CD4-positive, alpha-beta T cell treated with Interleukin-15 for 1 hour (primary cell): ENCODE measurements around the gene COPS9.

Experiments
- DNase-seq: peaks from one replicate; pipeline ENCODE4 v3.0.0-alpha.2; 2020

COPS9 gene

DNA sequence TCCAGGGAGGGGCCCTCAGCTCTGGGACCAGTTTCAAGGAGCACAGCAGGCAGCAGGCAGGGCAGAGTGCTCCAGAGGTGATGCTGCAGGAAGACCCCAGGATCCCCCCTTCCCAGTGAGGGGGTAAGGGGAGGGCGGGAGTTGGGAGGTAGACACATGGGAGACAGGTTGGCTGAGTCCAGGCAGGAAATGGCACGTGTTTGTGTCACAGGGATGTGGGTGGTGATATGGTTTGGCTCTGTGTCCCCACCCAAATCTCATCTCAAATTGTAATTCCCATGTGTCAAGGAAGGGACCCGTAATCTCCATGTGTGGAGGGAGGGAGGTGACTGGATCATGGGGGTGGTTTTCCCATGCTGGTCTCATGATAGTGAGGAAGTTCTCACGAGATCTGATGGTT lies 29.6 kb upstream of the COPS9 start:
- no peak for DNase-seq

DNA sequence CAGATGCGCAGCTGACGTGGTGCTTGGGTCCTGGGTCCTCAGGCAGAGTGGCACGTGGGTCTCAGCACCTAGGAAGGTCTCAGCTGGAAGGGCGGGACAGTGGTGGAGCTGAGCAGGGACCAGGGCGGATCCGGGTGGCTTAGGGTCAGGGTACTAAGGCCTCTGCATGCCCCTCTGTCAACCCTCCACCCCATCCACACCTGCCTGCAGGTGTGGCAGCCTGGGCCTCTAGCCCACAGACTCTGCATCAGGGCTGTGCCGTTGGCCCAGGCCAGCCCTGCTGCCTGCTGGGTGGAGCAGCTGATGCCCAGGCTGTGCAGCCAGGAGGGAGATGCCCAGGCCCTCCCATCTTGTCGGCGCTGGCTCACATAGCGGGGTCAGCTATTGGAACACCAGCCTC lies 28.9 kb upstream of the COPS9 start:
- DNase-seq, result no peak

DNA sequence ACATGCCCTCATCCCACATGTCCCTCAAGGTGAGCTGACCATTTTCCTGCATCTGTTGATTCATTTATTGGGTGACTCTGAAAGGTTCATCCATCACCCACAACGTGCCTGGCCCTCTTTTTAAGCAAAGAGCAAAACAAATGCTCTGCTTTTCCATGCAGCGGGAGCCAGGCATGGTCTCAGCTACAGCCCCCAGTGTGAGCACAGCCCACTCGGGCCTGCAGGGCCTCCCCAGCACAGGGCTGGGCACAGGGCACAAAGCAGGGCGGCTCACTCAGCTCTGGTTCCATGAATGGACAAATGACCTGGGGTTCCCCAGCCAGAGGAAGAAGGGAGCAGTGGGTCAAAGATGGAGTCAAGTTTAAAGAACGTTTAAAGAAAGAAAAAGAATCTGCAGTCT lies 28.5 kb upstream of the COPS9 start:
- DNase-seq, result no peak

DNA sequence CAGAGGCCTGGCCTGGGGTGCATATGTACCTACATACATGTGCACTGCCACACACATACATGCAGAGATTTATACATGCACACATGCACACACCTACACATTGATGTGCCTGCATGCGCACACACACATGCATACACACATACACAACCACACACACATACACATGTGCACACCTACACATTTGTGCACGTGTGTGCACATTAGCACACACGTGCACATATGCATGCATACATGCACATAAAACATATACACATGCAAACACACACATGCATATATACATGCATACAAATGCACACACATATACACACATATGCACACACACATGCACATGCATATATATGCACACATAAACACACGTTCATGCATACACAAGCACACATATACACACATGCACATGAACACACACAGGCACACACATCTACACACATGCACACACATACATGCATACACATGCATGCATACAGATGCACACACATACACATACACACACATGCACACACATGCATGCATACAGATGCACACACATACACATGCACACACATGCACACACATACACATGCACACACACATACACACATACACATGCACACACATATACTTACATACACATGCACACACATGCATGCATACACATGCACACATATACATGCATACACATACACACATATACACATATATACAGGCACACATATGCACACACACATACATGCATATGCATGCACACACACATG lies 27.9 kb upstream of the COPS9 start:
- no peak for DNase-seq

DNA sequence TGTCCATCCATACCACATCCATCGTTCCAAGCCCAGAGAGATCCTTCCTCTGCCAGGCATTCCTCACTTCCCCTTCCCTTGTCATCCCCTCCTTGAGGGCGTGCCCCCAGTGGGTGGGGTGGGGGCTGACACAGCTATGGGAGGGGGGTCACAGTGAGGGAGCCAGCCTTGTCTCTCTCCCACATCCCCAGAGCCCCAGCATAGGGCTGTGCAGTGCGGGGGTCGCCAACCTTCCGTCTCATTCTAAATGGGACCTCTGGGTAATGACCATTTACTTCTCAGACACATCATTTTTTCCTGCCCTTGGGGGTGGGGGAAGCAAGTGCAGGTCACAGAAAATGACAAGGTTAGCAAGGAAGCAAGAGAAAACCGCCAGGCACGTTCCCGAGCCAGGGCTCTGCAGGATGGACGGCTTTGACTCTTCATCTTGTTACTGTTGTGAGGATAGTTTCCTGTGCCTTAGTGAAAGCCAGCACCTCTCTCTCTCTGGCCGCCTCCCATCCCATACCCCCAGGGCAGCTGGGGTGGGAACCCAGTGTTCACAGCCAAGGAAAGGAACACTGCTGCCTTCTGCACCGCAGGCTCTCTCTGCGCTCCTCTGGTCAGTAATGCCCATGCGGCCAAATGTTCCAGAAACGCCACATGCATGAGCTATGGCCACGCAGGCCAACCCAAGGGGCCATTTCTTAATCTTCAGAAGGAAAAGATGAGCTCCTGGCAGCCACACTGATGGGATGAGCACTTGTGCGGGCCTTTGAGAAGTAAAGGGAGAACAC lies 27.0 kb upstream of the COPS9 start:
- no peak for DNase-seq

DNA sequence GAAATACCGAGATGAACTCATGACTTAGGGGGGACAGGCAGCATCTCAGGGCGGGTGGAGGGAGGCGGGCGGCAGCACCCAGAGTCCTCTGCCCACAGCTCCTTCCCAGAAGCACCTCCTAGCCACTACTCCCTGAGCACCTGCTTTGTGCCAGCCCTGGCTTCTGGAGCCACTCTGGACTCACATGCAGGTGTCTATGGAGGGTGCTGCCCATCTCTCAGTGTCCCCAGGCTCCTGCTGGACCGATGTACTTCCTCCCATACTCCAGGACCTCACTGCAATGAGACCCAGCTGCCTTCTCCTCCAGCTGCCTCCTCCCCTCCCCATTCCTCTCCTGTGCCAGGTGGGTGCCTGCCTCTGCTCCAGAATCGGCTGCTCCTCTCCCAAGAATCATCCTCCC lies 26.4 kb upstream of the COPS9 start:
- no peak for DNase-seq

DNA sequence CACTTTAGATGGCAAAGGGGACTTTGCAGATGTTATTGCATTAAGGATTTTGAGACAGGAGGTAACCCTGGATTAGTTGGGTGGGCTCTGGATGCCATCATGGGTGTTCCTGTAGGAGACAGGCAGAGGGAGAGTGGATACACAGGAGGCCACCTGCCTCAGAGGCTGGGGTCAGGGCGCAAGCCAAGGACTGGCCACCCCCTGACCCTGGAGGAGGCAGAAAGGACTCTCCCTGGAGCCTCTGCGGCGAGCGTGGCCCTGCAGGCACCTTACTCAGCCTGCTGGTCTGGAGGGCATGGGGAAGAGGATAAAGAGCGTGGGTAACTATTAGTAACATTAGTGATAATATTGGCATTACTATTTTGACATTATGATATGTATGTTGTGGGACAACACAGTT lies 25.9 kb upstream of the COPS9 start:
- no peak for DNase-seq

DNA sequence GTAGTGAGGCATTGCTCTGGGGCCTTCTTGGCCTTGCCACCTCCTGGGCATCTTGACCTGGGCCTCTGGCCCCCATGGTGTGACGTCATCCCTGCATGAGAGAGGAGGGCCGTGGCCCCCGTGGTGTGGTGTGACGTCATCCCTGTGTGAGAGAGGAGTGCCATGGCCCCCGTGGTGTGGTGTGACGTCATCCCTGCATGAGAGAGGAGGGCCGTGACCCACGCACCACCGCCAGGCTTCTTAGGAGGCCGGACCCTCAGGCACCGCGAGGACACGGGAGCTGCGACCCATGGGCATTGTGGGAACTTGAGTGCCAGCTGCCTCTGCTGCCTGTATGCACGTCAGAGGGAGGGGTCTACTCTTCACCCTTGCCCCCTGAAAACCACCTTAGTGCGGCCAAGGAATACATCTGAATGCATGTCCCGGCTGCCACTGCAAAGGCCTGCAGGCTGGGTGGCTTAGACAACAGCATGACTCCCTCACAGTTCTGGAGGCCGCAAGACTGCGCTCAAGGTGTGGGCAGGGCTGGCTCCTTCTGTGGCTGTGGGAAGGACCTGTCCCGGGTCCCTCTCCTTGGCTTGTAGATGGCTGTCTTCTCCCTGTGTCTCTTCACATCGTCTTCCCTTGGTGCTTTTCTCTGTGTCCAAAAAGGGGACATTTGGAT lies 25.1 kb upstream of the COPS9 start:
- DNase-seq, result no peak

DNA sequence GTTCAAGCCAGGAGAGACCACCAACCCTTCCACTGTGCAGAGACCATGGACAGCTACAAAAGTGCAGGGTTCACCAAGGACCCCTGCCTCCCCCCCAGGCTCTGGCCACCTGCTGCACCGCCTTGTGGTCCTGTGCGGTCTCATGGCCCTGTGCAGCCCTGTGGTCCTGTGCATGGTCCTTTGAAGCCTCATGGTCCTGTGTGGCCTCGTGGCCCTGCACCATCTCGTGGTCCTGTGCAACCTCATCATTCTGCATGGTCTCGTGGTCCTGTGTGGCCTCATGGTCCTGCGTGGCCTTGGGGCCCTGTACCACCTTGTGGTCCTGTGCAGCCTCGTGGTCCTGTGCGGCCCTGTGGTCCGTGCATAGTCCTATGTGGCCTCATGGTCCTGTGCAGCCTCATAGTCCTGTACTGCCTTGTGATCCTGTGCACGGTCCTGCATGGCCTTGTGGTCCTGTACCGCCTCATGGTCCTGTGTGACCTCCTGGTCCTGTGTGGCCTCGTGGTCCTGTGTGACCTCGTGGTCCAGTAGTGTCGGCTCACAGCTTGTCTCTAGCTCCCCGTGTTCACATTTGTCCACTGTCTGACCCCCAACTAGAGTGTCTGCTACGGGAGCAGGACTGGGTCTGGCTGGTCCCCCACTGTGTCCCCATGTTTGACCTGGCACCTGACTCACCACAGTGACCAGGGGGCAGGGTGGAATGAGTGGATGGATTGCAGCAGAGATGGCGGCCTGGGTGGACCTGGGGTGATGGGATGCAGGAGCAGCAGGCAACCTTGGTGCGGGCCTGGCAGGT lies 24.4 kb upstream of the COPS9 start:
- no peak for DNase-seq

DNA sequence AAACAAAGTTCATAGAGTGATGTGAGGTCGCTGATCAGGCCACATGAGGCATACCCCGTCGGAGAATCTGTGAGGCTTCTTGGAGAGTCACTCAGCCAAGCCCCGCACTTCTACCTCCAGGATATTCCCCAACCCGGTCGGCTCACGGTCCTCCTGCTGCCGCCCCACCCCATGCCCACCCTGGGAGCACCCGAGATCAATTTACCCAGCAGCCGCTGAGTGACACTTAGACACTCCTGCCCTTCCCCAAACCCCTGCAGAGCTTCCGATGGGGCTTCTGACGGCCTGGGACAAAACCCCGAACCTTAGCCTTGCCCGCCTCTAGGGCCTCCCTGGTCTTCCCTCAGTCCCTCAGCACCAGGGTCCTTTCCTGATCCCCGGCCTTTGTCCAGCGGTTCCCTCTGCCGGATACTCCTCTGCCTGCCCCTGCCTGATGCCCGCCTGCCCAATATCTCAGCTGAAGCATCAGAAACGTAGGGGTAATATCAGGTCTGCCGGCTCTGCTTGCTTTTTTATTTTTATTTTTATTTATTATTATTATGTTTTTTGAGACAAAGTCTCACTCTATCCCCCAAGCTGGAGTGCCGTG lies 23.2 kb upstream of the COPS9 start:
- no peak for DNase-seq

DNA sequence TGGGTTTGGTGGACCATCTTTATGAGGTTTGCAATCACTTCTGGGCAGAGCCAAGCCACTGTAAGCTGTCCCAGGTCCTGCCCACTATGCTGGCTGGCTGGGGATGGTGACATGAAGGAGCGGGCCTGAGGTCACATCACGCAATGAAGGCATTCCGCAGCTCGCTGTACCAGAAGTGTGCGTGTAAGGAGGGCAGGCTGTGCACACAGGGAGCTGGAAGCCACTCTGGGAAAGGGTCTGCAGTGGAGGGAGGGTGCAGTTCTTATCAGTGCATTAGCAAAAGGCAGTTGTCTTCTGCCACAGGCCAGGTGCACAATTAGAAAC lies 21.0 kb upstream of the COPS9 start:
- no peak for DNase-seq

DNA sequence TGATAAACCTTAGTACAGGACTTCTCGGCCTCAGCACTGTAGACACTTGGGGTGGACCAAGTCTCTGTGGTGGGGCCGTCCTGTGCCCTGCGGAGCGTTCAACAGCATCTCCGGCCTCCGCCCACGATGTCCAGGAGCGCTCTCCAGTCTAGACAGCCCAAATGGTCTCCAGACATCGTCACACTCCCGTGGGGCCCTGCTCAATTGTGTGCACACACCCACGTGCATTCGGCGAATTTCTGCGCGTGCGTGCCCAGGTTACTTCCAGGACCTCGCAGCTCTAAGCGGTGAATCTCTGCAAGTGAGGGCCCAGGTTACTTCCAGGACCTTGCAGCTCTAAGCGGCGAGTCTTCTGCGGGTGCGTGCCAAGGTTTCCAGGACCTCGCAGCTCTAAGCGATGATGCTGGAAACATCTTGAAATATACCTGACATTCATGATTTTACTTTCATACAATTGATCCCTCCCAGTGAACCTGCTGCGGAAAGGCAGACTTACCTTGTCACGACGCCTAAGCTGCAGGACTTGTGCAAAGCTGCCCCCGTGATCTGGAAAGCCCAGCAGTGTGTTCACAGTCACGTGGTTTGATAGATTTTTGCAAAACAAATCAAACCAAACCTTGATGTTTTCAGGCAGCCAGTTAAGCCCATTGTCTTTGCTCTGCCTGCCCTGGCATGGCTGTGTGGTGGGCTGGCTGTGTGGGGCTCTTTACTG lies 20.5 kb upstream of the COPS9 start:
- no peak for DNase-seq

DNA sequence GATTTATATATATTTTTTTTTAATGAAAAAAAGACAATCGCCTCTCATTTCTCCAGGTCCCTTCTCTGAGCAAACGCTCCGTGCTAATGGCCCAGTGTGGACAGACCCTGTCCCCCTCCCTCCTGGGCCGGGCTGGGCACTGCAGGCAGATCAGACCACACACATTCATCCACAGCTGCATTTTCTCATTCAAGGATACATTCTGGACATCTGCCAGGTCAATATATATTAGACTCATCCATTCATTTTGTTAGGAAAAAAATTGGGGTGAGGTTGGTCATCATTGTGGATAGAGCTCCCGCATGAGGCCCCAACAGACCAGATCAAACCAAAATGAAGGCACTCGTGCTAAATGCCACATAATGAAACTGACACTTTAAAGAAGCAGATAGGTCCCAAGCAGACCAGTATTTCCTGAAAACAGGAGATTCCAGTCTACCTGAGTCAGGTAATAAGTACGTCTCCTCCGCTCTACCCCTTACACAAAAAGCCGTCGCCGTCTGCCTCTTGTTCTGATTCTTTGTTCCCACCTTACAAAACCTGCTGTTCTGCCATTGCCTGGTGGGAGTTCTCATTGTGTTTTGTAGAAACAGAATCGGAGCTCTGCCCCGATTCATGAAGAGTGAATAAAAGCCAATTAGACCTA lies 19.8 kb upstream of the COPS9 start:
- DNase-seq, result no peak

DNA sequence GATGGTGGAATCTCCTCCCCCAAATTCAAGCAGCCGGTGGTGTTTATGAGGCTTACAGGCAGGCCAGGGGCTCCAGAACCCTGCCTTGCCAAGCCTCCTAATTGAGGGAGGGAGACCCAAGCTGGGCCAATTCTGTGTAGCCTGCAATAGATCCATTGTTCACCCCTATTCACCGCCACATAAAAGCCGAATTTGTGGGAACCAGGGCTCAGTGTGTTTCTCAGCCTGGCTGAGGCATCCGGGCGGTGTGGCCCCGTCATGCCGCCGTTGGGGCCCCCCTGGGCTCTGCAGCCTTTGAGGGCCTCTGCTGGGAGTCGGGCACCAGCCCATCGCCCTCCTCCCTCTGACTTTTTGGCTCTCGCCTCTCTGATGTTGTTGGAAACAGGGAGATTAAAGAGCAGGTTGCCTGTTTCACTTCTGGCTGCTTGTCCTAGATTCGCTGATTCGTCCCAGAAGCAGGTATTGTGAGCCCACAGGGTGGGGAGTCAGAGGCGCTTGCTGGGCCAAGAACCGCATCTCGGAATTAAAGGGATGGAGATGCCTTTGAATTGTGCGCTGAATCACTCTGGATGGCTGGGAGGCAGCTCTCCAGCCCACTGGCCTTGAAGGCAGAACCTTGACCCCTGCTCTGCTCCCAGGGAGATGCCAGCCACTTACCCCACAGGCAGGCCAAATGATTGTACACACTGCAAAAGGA lies 19.1 kb upstream of the COPS9 start:
- no peak for DNase-seq

DNA sequence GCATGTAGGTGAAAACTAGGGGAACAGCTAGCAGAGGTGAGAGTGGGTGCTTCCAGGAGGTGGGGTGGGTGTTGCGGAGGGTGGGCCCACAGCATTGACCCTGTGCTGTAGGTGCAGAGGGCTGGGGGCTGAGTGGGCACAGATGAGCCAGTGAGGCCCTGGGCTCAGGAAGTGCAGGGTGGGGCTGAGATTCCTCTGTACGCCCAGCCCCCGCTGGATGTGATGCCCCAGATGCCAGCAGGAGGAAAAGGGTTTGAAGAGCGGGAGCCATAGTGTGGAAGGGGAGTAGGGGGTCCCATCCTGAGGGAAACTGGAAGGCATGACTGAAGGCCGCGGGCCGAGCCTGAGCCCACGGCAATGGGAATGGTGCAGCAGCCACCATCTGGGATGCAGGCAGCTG lies 18.5 kb upstream of the COPS9 start:
- no peak for DNase-seq

DNA sequence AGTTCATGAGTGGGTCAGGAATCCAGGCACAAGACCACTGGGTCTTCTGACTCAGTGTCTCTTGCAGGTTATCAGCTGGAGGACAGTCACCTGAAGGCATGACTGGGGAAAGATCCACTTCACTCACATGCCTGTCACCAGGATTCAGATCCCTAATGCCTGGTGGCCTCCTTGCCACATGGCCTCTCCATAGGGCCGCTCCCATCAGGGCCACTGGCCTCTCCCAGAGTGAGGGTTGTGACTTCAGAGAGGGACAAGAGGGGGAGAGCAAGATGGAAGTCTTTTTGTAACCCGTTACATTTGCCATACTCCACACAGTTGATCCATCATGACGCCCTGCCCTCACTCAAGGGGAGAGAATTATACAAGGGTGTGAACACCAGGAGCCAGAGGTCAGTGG lies 17.3 kb upstream of the COPS9 start:
- DNase-seq, result no peak

DNA sequence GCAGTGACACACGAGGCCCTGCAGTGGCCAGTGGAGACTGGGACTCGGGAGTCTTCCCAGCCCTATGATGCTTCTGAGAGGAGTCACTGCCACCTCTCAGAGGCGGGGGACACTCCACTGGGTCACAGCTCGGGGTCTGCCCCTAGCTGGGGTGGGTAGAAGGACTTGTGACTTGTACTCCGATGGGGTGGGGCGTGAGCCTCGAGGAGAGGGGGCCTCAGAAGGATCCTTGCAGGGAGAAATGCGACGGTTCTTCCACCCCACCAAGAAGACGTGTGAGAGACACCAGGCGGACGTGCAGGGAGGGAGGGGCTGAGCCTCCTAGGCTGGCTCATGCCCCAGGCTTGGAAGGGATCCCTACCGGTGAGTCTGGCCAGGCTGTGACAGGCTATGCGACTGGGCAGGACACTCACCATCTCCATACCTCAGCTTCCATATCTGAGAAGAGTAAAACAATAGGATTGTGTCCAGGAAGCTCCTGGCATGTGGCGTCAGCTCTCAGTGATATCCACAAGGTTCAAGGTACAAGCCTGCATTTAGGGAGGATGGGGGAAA lies 15.4 kb upstream of the COPS9 start:
- DNase-seq, result no peak

DNA sequence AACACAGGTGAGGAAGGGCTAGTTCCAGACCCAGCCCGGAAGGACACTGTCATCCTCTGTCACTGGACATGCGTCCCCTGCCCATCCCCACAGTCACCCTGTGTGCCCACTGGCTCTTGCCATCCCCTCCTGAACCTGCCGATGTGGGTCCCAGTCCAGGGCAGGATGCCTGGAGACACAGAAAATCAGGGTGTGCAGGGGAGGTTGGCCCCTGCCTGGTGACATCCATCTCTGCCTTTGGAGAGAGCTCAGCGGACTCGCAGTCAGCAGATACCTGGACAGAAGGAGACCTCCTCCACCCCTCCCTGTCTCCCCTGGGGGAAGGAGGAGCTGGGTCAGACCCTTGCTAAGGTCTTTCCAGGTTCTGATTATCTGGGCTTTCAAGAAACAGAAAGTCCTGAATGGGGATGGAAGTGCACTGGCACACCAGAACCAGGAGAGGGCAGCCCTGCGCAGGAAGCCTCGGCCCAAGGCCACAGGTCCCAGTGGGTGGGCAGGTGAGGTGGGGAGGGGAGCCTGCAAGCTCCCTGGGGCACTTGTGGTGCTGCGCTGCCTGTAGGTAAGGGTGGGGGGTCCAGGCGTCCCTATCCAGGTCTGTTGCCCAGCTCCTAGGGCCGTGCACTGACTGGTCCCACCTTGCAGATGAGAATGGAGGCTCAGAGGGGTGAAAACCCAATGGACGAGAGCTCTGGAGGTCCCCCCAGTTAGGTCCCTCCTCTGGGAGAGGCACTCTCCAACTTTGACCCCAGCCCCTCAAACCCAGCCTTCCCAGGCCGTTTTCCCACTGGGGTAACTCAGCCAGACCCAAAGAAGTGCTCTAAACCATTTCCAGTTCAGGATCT lies 14.1 kb upstream of the COPS9 start:
- DNase-seq, result no peak

DNA sequence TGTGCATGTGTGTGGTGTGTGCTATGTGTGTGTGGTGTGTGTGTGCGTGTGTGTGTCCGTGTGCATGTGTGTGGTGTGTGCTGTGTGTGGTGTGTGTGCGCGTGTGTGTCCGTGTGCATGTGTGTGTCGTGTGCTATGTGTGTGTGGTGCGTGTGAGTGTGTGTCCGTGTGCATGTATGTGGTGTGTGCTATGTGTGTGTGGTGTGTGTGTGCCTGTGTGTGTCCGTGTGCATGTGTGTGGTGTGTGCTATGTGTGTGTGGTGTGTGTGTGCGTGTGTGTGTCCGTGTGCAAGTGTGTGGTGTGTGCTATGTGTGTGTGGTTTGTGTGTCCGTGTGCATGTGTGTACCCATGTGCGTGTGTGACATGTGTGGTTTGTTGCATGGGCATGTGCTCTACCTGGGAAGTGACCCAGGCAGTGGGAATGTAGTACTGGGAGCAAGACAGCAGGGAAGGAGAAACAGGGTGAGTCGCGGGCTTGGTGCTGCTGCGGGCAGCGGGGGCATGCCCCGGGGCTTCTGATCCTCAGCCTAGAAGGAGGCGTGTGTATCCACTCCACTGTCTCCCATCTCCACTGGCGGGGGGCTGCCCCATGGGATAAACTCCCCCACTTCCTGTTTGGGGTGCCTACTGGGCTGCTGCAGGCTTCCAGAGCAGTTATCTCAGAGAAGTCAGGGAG lies 11.9 kb upstream of the COPS9 start:
- DNase-seq, result no peak
